ENCODE results near the gene GUCA2B. TPM values are rescaled to one million over a fixed set of nuclear protein-coding genes. Genes with fewer than 3 reads are reported as not detected.

Gene GUCA2B
- total RNA-seq, 1 donor from 2014 or later, result not detected

DNA sequence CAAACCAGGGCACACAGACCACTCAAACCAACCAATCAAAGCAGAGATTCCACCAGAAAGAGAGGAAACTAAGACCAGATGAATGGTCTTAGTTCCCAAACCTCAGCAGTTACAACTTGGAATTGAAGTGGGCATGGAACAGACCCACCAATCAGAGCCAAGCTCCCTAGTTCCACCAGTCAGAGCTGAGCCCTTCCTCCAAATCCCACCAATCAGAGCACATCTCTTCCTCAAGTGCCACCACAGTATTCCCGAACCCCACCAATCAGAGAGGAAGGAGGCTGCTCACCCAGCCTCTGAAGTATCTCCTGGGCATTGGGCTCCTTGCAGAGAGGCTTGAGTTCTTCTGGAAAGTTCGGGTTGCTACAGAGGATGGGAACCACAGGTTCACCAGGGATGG, 9.9 kb downstream of the GUCA2B start:
- no peaks in the 10 kb centered on the region for H3K79me2 ChIP-seq (ENCODE audit: insufficient read depth, low read length)
- no peak overlapping the region for H3K9ac ChIP-seq (ENCODE audit: low read length)
- no peak overlapping the region for H3K27ac ChIP-seq (ENCODE audit: low read depth, low read length)
- TF ChIP-seq EZH2 (IDR thresholded peaks at IDR 0.05; ENCODE audit: insufficient read depth, low read length), result no peak
- TF ChIP-seq, protein P1, sequence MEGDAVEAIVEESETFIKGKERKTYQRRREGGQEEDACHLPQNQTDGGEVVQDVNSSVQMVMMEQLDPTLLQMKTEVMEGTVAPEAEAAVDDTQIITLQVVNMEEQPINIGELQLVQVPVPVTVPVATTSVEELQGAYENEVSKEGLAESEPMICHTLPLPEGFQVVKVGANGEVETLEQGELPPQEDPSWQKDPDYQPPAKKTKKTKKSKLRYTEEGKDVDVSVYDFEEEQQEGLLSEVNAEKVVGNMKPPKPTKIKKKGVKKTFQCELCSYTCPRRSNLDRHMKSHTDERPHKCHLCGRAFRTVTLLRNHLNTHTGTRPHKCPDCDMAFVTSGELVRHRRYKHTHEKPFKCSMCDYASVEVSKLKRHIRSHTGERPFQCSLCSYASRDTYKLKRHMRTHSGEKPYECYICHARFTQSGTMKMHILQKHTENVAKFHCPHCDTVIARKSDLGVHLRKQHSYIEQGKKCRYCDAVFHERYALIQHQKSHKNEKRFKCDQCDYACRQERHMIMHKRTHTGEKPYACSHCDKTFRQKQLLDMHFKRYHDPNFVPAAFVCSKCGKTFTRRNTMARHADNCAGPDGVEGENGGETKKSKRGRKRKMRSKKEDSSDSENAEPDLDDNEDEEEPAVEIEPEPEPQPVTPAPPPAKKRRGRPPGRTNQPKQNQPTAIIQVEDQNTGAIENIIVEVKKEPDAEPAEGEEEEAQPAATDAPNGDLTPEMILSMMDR (IDR thresholded peaks at IDR 0.05; ENCODE audit: insufficient read depth, low read depth, low read length), result no peak
- no peaks in the 10 kb centered on the region for H3K36me3 Mint-ChIP-seq (ENCODE audit: low read depth, unreplicated experiment)
- no peaks in the 10 kb centered on the region for H3K27me3 ChIP-seq (ENCODE audit: insufficient read depth, low read length)
- H3K36me3 ChIP-seq (ENCODE audit: insufficient read depth, low read length), result no peaks in the 10 kb centered on the region
- H2AFZ ChIP-seq (ENCODE audit: low read depth, low read length), result no peak overlapping the region
- peaks cover 5% of the 10 kb centered on the region for H3K4me1 ChIP-seq (ENCODE audit: insufficient read depth, low read length)
- no peak overlapping the region for H3K4me2 ChIP-seq (ENCODE audit: low read length)
- no peak for DNase-seq (ENCODE audit: low read depth)
- H3K9me3 ChIP-seq (ENCODE audit: insufficient read depth, low read depth, low read length), result peaks cover 4% of the 10 kb centered on the region
- peaks cover 19% of the 10 kb centered on the region for H3K4me1 Mint-ChIP-seq (ENCODE audit: low read depth, unreplicated experiment)
- H3K9me3 Mint-ChIP-seq (ENCODE audit: unreplicated experiment), result peaks cover 12% of the 10 kb centered on the region
- H3K27ac Mint-ChIP-seq (ENCODE audit: unreplicated experiment), result no peak overlapping the region
- no peak overlapping the region for H3K4me3 ChIP-seq (ENCODE audit: insufficient read depth, low read depth, low read length)
- peaks cover 8% of the 10 kb centered on the region for H3K27me3 Mint-ChIP-seq (ENCODE audit: low read depth, unreplicated experiment)
- no peak for FAIRE-seq
- no peaks in the 10 kb centered on the region for H4K20me1 ChIP-seq (ENCODE audit: insufficient read depth, low read length)
- H3K4me3 Mint-ChIP-seq (ENCODE audit: unreplicated experiment), result no peak overlapping the region

DNA sequence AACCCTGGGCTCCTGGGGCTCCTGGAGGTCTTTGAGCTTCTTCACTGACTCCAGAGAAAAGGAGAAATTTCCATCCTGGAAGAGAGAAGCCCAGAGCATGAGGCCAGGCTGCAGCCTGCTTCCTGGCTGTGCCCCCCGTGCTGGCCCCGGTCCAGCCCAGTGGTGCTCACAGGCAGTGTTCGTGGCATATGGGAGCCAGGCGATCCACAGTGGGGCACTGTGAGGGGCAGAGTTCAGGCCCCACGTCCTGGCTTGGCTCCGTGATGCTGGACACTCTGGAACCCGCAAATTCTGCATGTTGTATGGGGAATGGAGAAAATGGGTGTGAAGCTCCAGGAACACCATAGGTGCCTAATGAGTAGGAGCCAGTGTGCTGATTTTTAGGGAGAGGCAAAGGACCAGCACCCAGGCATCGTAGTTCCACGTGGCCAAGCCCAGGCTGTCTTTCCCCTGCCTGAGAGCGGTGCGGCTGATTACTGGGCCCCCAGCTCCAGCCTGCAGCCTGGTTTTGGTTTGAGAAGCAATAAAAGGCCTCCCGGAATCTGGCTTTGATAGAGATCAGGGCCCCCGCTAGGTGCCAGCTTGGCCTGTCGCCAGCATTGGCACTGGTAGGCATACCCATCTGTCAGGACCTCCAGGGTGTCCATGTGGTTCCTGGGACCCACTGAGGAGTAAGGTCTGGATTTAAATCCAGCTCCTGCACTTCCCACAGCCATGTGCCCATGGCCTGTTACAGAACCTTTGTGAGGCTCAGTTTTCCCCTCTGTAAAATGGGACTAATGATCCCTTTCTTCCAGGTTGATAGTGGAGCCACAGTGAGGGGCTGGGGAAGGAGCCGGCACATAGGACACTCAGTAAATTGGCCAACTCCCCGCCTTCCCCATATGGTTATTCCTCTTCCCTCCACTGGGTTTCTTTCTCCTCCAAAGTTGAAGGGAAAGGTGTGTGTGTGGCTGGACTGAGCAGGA, 10.6 kb downstream of the GUCA2B start:
- peaks cover 19% of the 10 kb centered on the region for H3K4me1 Mint-ChIP-seq (ENCODE audit: low read depth, unreplicated experiment)
- H3K9me3 Mint-ChIP-seq (ENCODE audit: unreplicated experiment), result peaks cover 12% of the 10 kb centered on the region
- Histone ChIP-seq H2AFZ (ENCODE audit: low read depth, low read length) (no peak overlapping the region), H3K9me3 (ENCODE audit: insufficient read depth, low read depth, low read length) (peaks cover 4% of the 10 kb centered on the region), H3K27ac (ENCODE audit: low read depth, low read length) (no peak overlapping the region), H3K79me2 (ENCODE audit: insufficient read depth, low read length) (no peaks in the 10 kb centered on the region), H3K27me3 (ENCODE audit: insufficient read depth, low read length) (no peaks in the 10 kb centered on the region), H4K20me1 (ENCODE audit: insufficient read depth, low read length) (no peaks in the 10 kb centered on the region), H3K36me3 (ENCODE audit: insufficient read depth, low read length) (no peaks in the 10 kb centered on the region), H3K9ac (ENCODE audit: low read length) (no peak overlapping the region), H3K4me2 (ENCODE audit: low read length) (no peak overlapping the region), H3K4me3 (ENCODE audit: insufficient read depth, low read depth, low read length) (no peak overlapping the region), H3K4me1 (ENCODE audit: insufficient read depth, low read length) (peaks cover 5% of the 10 kb centered on the region)
- H3K27ac Mint-ChIP-seq (ENCODE audit: unreplicated experiment), result no peak overlapping the region
- no peak for TF ChIP-seq EZH2 (IDR thresholded peaks at IDR 0.05; ENCODE audit: insufficient read depth, low read length)
- TF ChIP-seq, protein P1 (IDR thresholded peaks at IDR 0.05; ENCODE audit: insufficient read depth, low read depth, low read length), result no peak
- H3K27me3 Mint-ChIP-seq (ENCODE audit: low read depth, unreplicated experiment), result peaks cover 8% of the 10 kb centered on the region
- no peak for FAIRE-seq
- DNase-seq (ENCODE audit: low read depth), result no peak
- H3K4me3 Mint-ChIP-seq (ENCODE audit: unreplicated experiment), result no peak overlapping the region
- H3K36me3 Mint-ChIP-seq (ENCODE audit: low read depth, unreplicated experiment), result no peaks in the 10 kb centered on the region
